ENCODE data around the gene YWHAG.
A peak's percentile ranks its signal among the peaks of the same experiment; 100 is the strongest.
"Not testable (repeated sequence)": the region's sequence is repeated elsewhere in the genome, so short reads cannot be mapped to it uniquely, and the experiment has no call there.

YWHAG gene

DNA sequence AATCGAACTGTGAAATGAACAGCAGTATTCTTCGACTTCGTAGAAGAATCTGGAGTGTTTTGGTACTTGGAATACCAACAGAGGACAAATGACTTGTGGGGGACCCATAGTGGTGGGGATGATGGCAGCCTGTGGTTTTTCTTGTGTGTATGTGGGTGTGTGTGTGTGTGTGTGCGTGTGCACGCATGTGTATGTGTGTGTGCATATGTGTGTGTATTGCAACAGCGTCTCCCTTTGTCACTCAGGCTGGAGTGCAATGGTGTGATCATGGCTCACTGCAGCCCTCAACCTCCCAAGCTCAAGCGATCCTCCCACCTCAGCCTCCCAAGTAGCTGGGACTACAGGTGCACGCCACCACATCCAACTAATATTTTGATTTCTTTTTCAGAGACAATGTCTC is 9.4 kb upstream of the YWHAG start:
- peaks cover 42% of the 10 kb centered on the region for H3K27me3 ChIP-seq (ENCODE audit: control insufficient read depth, low read length)
- H3K9me2 ChIP-seq (replicated peaks; ENCODE audit: control insufficient read depth, low read length), result no peaks in the 10 kb centered on the region
- H3F3A ChIP-seq (ENCODE audit: control insufficient read depth, insufficient read depth), result peaks cover 2% of the 10 kb centered on the region; the same call in 1 of the 2 replicates
- peaks cover 11% of the 10 kb centered on the region for H3K4me1 ChIP-seq (ENCODE audit: control insufficient read depth, low read length)
- H3K4me2 ChIP-seq (ENCODE audit: low read length), result no peak overlapping the region
- TF ChIP-seq, protein P1, sequence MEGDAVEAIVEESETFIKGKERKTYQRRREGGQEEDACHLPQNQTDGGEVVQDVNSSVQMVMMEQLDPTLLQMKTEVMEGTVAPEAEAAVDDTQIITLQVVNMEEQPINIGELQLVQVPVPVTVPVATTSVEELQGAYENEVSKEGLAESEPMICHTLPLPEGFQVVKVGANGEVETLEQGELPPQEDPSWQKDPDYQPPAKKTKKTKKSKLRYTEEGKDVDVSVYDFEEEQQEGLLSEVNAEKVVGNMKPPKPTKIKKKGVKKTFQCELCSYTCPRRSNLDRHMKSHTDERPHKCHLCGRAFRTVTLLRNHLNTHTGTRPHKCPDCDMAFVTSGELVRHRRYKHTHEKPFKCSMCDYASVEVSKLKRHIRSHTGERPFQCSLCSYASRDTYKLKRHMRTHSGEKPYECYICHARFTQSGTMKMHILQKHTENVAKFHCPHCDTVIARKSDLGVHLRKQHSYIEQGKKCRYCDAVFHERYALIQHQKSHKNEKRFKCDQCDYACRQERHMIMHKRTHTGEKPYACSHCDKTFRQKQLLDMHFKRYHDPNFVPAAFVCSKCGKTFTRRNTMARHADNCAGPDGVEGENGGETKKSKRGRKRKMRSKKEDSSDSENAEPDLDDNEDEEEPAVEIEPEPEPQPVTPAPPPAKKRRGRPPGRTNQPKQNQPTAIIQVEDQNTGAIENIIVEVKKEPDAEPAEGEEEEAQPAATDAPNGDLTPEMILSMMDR (IDR thresholded peaks at IDR 0.05; ENCODE audit: low read depth, low read length, poor library complexity, severe bottlenecking), result no peak
- TF ChIP-seq EZH2phosphoT487 (IDR thresholded peaks at IDR 0.05; ENCODE audit: borderline replicate concordance, low read length), result no peak
- H3K79me2 ChIP-seq (ENCODE audit: control insufficient read depth, low read length), result no peaks in the 10 kb centered on the region
- no peak overlapping the region for H3K27ac ChIP-seq (ENCODE audit: low read depth, low read length)
- H3K9me3 ChIP-seq (ENCODE audit: control insufficient read depth, insufficient read depth, low read length), result no peaks in the 10 kb centered on the region
- H4K20me1 ChIP-seq (ENCODE audit: control insufficient read depth, insufficient read depth, low read depth, low read length), result 0 out of 2 replicates have a peak, but pooled peaks cover 4% of the 10 kb centered on the region
- H3K4me3 ChIP-seq (ENCODE audit: low read length), result no peak overlapping the region
- H3K36me3 ChIP-seq (ENCODE audit: control insufficient read depth, low read length), result no peaks in the 10 kb centered on the region

DNA sequence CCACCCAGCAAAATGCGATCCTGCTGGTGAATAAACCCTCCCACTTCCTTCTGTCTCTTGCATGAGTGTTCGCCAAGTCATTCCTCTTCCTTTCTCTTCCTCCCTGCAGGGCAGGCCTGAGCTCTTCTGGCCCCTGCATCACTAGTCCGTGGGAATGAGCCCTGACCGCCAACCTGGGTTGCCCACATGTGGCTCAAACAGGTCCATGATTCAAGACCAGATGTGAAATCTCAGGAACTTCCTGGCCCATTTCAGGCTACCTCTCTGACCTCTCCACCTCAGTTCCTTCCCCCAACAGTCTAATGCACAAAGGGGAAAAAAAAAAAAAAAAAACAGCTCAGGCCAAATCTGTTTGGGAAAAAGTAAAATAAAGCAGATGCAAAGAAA is 5.4 kb upstream of the YWHAG start:
- no peak for TF ChIP-seq EZH2phosphoT487 (IDR thresholded peaks at IDR 0.05; ENCODE audit: borderline replicate concordance, low read length)
- TF ChIP-seq, protein P1 (IDR thresholded peaks at IDR 0.05; ENCODE audit: low read depth, low read length, poor library complexity, severe bottlenecking), result no peak
- Histone ChIP-seq H3K27ac (ENCODE audit: low read depth, low read length) (no peak overlapping the region), H3K4me3 (ENCODE audit: low read length) (no peak overlapping the region), H4K20me1 (ENCODE audit: control insufficient read depth, insufficient read depth, low read depth, low read length) (no peaks in the 10 kb centered on the region), H3K4me2 (ENCODE audit: low read length) (peak overlapping the region; percentile 12; the same call in 1 of the 2 replicates), H3K4me1 (ENCODE audit: control insufficient read depth, low read length) (peaks cover 19% of the 10 kb centered on the region), H3K9me3 (ENCODE audit: control insufficient read depth, insufficient read depth, low read length) (no peaks in the 10 kb centered on the region), H3K36me3 (ENCODE audit: control insufficient read depth, low read length) (no peaks in the 10 kb centered on the region), H3K27me3 (ENCODE audit: control insufficient read depth, low read length) (peaks cover 25% of the 10 kb centered on the region), H3F3A (ENCODE audit: control insufficient read depth, insufficient read depth) (peaks cover 2% of the 10 kb centered on the region; the same call in 1 of the 2 replicates), H3K9me2 (replicated peaks; ENCODE audit: control insufficient read depth, low read length) (no peaks in the 10 kb centered on the region), H3K79me2 (ENCODE audit: control insufficient read depth, low read length) (no peaks in the 10 kb centered on the region)

DNA sequence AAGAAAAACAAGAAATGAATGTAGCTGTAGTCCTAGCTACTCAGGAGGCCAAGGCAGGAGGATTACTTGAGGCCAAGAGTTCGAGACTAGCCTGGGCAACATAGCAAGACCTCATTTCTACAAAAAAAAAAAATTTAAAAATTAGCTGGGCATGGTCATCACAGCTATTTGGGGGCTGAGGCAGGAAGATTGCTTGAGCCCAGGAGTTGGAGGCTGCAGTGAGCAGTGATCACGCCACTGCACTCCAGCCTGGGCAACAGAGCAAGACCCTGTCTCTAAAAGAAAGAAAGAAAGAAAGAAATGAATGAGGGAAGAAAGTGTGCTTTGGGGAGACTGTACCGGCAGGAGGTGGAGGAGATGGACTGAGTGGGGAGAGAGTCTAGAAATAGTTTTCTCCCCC is 5.0 kb upstream of the YWHAG start:
- not testable (repeated sequence) for H3K27ac ChIP-seq (ENCODE audit: low read depth, low read length); H3K9me3 ChIP-seq (ENCODE audit: control insufficient read depth, insufficient read depth, low read length); H3K36me3 ChIP-seq (ENCODE audit: control insufficient read depth, low read length); H3K4me3 ChIP-seq (ENCODE audit: low read length); H3K9me2 ChIP-seq (replicated peaks; ENCODE audit: control insufficient read depth, low read length); H3K79me2 ChIP-seq (ENCODE audit: control insufficient read depth, low read length); H3F3A ChIP-seq (ENCODE audit: control insufficient read depth, insufficient read depth); H4K20me1 ChIP-seq (ENCODE audit: control insufficient read depth, insufficient read depth, low read depth, low read length)
- peaks cover 19% of the 10 kb centered on the region for H3K4me1 ChIP-seq (ENCODE audit: control insufficient read depth, low read length)
- peaks cover 21% of the 10 kb centered on the region for H3K27me3 ChIP-seq (ENCODE audit: control insufficient read depth, low read length)
- peak overlapping the region; percentile 12; the same call in 1 of the 2 replicates for H3K4me2 ChIP-seq (ENCODE audit: low read length)

DNA sequence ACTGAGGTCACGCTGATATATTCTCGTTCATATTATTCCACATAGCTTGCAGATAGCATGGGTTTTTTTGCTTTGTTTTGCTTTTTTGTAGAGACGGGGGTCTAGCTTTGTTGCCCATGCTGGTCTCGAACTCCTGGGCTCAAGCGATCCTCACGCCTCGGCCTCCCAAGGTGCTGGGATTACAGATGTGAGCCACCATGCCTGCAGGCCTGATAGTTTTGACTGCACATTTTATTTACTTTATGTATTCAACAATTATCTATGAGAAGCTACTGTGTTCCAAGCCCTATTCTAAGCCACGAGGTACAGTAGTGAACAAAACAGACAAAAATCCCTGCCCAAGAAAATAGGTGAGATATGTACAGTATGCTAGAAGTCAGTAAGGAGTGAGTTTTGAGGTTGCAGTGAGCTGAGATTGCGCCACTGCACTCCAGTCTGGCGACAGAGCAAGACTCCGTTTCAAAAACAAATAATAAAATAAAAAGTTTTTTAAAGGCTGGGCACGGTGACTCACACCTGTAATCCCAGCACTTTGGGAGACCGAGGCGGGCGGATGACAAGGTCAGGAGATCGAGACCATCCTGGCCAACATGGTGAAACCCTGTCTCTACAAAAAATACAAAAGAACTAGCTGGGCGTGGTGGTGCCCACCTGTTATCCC is 1.3 kb upstream of the YWHAG start:
- peaks cover 21% of the 10 kb centered on the region for H4K20me1 ChIP-seq (ENCODE audit: control insufficient read depth, insufficient read depth, low read depth, low read length)
- peaks cover 37% of the 10 kb centered on the region for H3K79me2 ChIP-seq (ENCODE audit: control insufficient read depth, low read length)
- H3K36me3 ChIP-seq (ENCODE audit: control insufficient read depth, low read length), result peaks cover 36% of the 10 kb centered on the region
- peaks cover 4% of the 10 kb centered on the region; the same call in 1 of the 2 replicates for H3K27me3 ChIP-seq (ENCODE audit: control insufficient read depth, low read length)
- H3K4me2 ChIP-seq (ENCODE audit: low read length), result peak overlapping the region; percentile 96
- H3K9me2 ChIP-seq (replicated peaks; ENCODE audit: control insufficient read depth, low read length), result no peaks in the 10 kb centered on the region
- peak overlapping the region; percentile 80 for H3K4me3 ChIP-seq (ENCODE audit: low read length)
- H3F3A ChIP-seq (ENCODE audit: control insufficient read depth, insufficient read depth), result peaks cover 2% of the 10 kb centered on the region; the same call in 1 of the 2 replicates
- no peaks in the 10 kb centered on the region for H3K9me3 ChIP-seq (ENCODE audit: control insufficient read depth, insufficient read depth, low read length)
- no peak for TF ChIP-seq EZH2phosphoT487 (IDR thresholded peaks at IDR 0.05; ENCODE audit: borderline replicate concordance, low read length)
- TF ChIP-seq, protein P1 (IDR thresholded peaks at IDR 0.05; ENCODE audit: low read depth, low read length, poor library complexity, severe bottlenecking), result no peak
- no peak overlapping the region for H3K27ac ChIP-seq (ENCODE audit: low read depth, low read length)
- peaks cover 42% of the 10 kb centered on the region for H3K4me1 ChIP-seq (ENCODE audit: control insufficient read depth, low read length)

Measured in DOHH2 (cell line).